Neural progenitor cell (in vitro differentiated cells): ENCODE data around the gene IGF1. TPM values are rescaled to one million over a fixed set of nuclear protein-coding genes. Genes with fewer than 3 reads are reported as not detected.

Experiments used
- DNase-seq: peaks from one replicate; pipeline ENCODE4 v3.0.0-alpha.2; 2016; ENCODE audit warnings: low spot score
- H2AFZ ChIP-seq: fragments of 200-600 bp; sonication (generic); replicated peaks from 2 replicates; pipeline ENCODE4 v1.6.1; 2016; ENCODE audit warnings: antibody characterized with exemption
- H3F3A ChIP-seq: fragments of 200-600 bp; sonication (generic); 2 replicates; pipeline ENCODE4 v1.6.1; 2016; ENCODE audit warnings: antibody characterized with exemption, low read depth
- H3K27ac ChIP-seq: fragments of 200-600 bp; sonication (generic); 2 replicates; pipeline ENCODE4 v1.5.1; 2016; ENCODE audit warnings: mild to moderate bottlenecking
- H3K27me3 ChIP-seq: fragments of 200-600 bp; sonication (generic); 2 replicates; pipeline ENCODE4 v1.6.1; 2016; ENCODE audit warnings: mild to moderate bottlenecking, moderate library complexity
- H3K36me3 ChIP-seq: fragments of 200-600 bp; sonication (generic); 2 replicates; pipeline ENCODE4 v1.5.1; 2016
- H3K4me1 ChIP-seq: fragments of 200-600 bp; sonication (generic); 2 replicates; pipeline ENCODE4 v1.6.1; 2016; ENCODE audit warnings: mixed run types
- H3K4me2 ChIP-seq: fragments of 200-600 bp; sonication (generic); 2 replicates; pipeline ENCODE4 v1.6.1; 2016
- H3K4me3 ChIP-seq: fragments of 200-600 bp; sonication (generic); 2 replicates; pipeline ENCODE4 v1.5.1; 2016
- H3K79me2 ChIP-seq: fragments of 200-600 bp; sonication (generic); 2 replicates; pipeline ENCODE4 v1.6.1; 2016; ENCODE audit warnings: low read depth
- H3K9ac ChIP-seq: fragments of 200-600 bp; sonication (generic); 2 replicates; pipeline ENCODE4 v1.6.1; 2016
- H3K9me3 ChIP-seq: fragments of 200-600 bp; sonication (generic); 2 replicates; pipeline ENCODE4 v1.5.1; 2016; ENCODE audit warnings: low read depth
- H4K20me1 ChIP-seq: fragments of 200-600 bp; sonication (generic); 2 replicates; pipeline ENCODE4 v1.6.1; 2016; ENCODE audit warnings: low read depth
- H3K27ac Mint-ChIP-seq: 3 replicates; pipeline ENCODE4 v1.8.0; 2021; ENCODE audit warnings: mixed read lengths
- H3K27me3 Mint-ChIP-seq: 2 replicates; pipeline ENCODE4 v1.8.0; 2022; ENCODE audit warnings: low read depth, mild to moderate bottlenecking, inconsistent platforms, moderate library complexity, mixed read lengths; ENCODE audit not compliant: insufficient read depth
- H3K36me3 Mint-ChIP-seq: 3 replicates; pipeline ENCODE4 v1.8.0; 2021; ENCODE audit warnings: mixed read lengths
- H3K4me1 Mint-ChIP-seq: 3 replicates; pipeline ENCODE4 v1.8.0; 2021; ENCODE audit warnings: mixed read lengths
- H3K4me3 Mint-ChIP-seq: 3 replicates; pipeline ENCODE4 v1.8.0; 2021; ENCODE audit warnings: mild to moderate bottlenecking, moderate library complexity, mixed read lengths
- H3K9me3 Mint-ChIP-seq: 3 replicates; pipeline ENCODE4 v1.8.0; 2020; ENCODE audit warnings: mixed read lengths
- CTCF ChIP-seq: fragments of 200-600 bp; sonication (generic); IDR thresholded peaks from 2 replicates; pipeline ENCODE4 v1.5.1; 2017; ENCODE audit warnings: antibody characterized with exemption, mild to moderate bottlenecking
- EZH2 ChIP-seq: fragments of 200-600 bp; sonication (generic); IDR thresholded peaks from 2 replicates; pipeline ENCODE4 v1.6.1; 2017; ENCODE audit warnings: antibody characterized with exemption, mild to moderate bottlenecking, moderate library complexity
- EZH2phosphoT487 ChIP-seq: fragments of 200-600 bp; sonication (generic); IDR thresholded peaks from 2 replicates; pipeline ENCODE4 v1.6.1; 2017; ENCODE audit warnings: antibody characterized with exemption
- total RNA-seq: library from RNA; depleted of rRNA; stranded (reverse); fragments of >200 nt; gene quantifications from 2 replicates; pipeline ENCODE4 v1.2.3, GENCODE V29; 2015; ENCODE audit warnings: low replicate concordance

Gene IGF1
- total RNA-seq, 1 donor from 2014 or later: not detected

GRCh38 chr12:102421802-102422583, 58.4 kb downstream of the IGF1 start:
- H3K4me1 Mint-ChIP-seq: no peaks in the 10 kb centered on the region
- H3K4me1 ChIP-seq: peaks cover 6% of the 10 kb centered on the region

GRCh38 chr12:102419094-102419764, 61.1 kb downstream of the IGF1 start:
- H3K79me2 ChIP-seq: no peaks in the 10 kb centered on the region
- H4K20me1 ChIP-seq: no peaks in the 10 kb centered on the region
- no peaks in the 10 kb centered on the region for H3K9me3 Mint-ChIP-seq
- H3K4me3 ChIP-seq: no peak overlapping the region
- H3K36me3 ChIP-seq: no peaks in the 10 kb centered on the region
- H3K4me1 Mint-ChIP-seq: no peaks in the 10 kb centered on the region
- H3K9ac ChIP-seq: no peak overlapping the region
- no peak overlapping the region for H3K4me2 ChIP-seq
- no peaks in the 10 kb centered on the region for H3K9me3 ChIP-seq
- H3K36me3 Mint-ChIP-seq: no peaks in the 10 kb centered on the region
- no peak overlapping the region for H3K27ac Mint-ChIP-seq
- H2AFZ ChIP-seq: no peak overlapping the region
- no peaks in the 10 kb centered on the region for H3F3A ChIP-seq
- H3K27ac ChIP-seq: no peak overlapping the region
- DNase-seq: no peak
- H3K27me3 Mint-ChIP-seq: no peaks in the 10 kb centered on the region
- no peaks in the 10 kb centered on the region for H3K4me1 ChIP-seq
- H3K4me3 Mint-ChIP-seq: no peak overlapping the region
- no peaks in the 10 kb centered on the region for H3K27me3 ChIP-seq
- TF ChIP-seq CTCF: no peak
- TF ChIP-seq EZH2phosphoT487: no peak
- no peak for TF ChIP-seq EZH2

More at GRCh38 chr12:102421802-102422583, 58.4 kb downstream of the IGF1 start:
- Mint-ChIP-seq H3K27me3 (no peaks in the 10 kb centered on the region), H3K27ac (no peak overlapping the region), H3K4me3 (no peak overlapping the region), H3K9me3 (no peaks in the 10 kb centered on the region), H3K36me3 (no peaks in the 10 kb centered on the region)
- Histone ChIP-seq H3K27ac (no peak overlapping the region), H3K79me2 (no peaks in the 10 kb centered on the region), H3K9ac (no peak overlapping the region), H3K27me3 (no peaks in the 10 kb centered on the region), H3K4me2 (no peak overlapping the region), H3K9me3 (no peaks in the 10 kb centered on the region), H2AFZ (no peak overlapping the region), H3F3A (no peaks in the 10 kb centered on the region), H4K20me1 (no peaks in the 10 kb centered on the region), H3K4me3 (no peak overlapping the region), H3K36me3 (no peaks in the 10 kb centered on the region)
- TF ChIP-seq EZH2phosphoT487 (no peak), CTCF (no peak), EZH2 (no peak)
- no peak for DNase-seq

GRCh38 chr12:102417055-102417454, 63.3 kb downstream of the IGF1 start:
- H3K4me3 ChIP-seq: no peak overlapping the region
- no peaks in the 10 kb centered on the region for H3K4me1 Mint-ChIP-seq
- no peaks in the 10 kb centered on the region for H3F3A ChIP-seq
- no peak for DNase-seq
- no peak overlapping the region for H3K9ac ChIP-seq
- H3K27ac Mint-ChIP-seq: no peak overlapping the region
- TF ChIP-seq CTCF (no peak), EZH2 (no peak), EZH2phosphoT487 (no peak)
- H3K36me3 Mint-ChIP-seq: no peaks in the 10 kb centered on the region
- H3K27me3 ChIP-seq: no peaks in the 10 kb centered on the region
- H3K9me3 ChIP-seq: no peaks in the 10 kb centered on the region
- no peaks in the 10 kb centered on the region for H3K36me3 ChIP-seq
- no peak overlapping the region for H2AFZ ChIP-seq
- no peak overlapping the region for H3K4me2 ChIP-seq
- H3K4me3 Mint-ChIP-seq: no peak overlapping the region
- no peaks in the 10 kb centered on the region for H3K27me3 Mint-ChIP-seq
- no peaks in the 10 kb centered on the region for H3K79me2 ChIP-seq
- H3K4me1 ChIP-seq: no peaks in the 10 kb centered on the region
- H3K9me3 Mint-ChIP-seq: no peaks in the 10 kb centered on the region
- H4K20me1 ChIP-seq: no peaks in the 10 kb centered on the region
- no peak overlapping the region for H3K27ac ChIP-seq
